HG02759 (cell line): ENCODE data around the gene PPP4C.
A peak's percentile ranks its signal among the peaks of the same experiment; 100 is the strongest.

Experiments used
- ATAC-seq: cut with Tn5 transposase; IDR thresholded peaks from one replicate; pipeline ENCODE4 v1.9.1; 2021; ENCODE audit warnings: mild to moderate bottlenecking, moderate library complexity; ENCODE audit not compliant: unreplicated experiment

Gene PPP4C

GRCh38 chr16:30079480-30079879 is 3.7 kb downstream of the PPP4C start:
- ATAC-seq = no peak

- no peak for ATAC-seq
These were observed 6.8 kb downstream of the PPP4C start for GRCh38 chr16:30082545-30083090.

- ATAC-seq = no peak
These were observed 7.6 kb downstream of the PPP4C start for GRCh38 chr16:30083216-30084055.

DNA sequence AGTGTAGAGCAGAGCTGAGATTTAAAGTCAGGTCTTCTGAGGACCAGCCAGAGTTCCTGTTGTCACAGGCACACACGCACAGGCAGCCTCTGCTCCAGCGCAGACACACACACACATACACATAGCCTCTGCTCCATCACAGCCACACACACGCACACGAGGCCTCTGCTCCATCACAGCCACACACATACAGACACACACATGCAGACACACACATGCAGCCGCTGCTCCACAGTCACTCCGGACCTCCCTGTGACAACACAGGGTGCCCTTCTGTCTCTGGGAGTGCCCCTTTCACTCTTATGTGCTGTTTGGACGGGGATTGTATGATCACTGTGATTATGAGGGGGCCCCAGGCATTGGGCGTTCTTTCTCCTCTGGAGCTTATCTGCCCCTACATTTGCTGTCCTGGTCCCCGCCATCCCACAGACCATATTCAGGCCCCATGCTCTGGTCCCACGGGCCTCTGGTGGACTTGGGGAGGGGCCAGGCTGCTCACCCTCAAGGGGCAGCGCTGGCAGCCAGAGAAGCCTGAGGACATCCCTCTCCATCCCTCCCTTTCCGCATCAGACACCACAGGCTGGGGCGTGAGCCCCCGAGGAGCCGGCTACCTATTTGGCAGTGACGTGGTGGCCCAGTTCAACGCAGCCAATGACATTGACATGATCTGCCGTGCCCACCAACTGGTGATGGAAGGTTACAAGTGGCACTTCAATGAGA is 8.5 kb downstream of the PPP4C start:
- no peak for ATAC-seq

GRCh38 chr16:30084816-30085159 is 9.0 kb downstream of the PPP4C start:
- ATAC-seq = no peak

- ATAC-seq = no peak
These were observed 9.5 kb downstream of the PPP4C start for GRCh38 chr16:30085247-30085646.

- no peak for ATAC-seq
These were observed 10.0 kb downstream of the PPP4C start for GRCh38 chr16:30085820-30086219.

DNA sequence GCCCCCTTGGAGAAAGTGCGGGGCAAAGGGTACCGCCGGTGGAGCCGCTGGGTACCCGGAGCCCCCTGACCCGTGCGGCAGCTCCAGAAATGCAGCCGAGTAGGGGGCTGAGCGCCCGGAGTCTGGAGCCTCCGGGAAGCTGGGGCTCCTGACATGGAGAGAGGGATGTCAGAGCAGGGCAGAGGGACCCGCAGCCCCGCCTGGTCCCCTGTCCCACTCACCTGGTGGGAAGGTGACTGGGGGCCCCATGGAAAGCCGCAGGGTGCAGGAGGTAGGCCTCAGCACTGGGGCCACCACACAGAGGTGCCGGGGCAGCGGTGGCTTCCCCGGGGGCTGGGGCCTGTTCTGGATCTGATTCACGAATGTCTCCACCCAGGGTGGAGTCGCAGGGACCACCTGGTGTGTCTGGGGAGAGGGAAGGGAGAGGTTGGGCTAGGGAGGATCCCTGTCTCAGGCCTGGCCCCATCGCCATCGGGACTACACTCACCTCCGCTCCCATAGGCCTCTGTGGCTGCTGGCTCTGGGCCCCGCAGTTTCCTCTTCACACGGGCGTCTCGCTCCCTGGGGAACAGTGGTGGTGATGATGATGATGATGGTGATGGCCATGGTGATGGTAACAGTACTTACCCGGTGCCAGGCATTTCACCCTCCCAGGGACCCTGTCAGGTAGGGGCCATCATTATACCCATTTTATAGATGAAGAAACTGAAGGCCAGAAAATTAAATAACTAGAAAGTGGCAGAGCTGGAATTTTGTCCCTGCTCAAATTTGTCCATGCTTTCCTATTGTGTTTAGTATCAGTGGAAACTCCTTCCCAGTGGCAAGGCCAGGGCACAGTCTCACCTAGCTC is 10.7 kb downstream of the PPP4C start:
- no peak for ATAC-seq

- ATAC-seq = no peak
These were observed 11.5 kb downstream of the PPP4C start for GRCh38 chr16:30087181-30087898.

DNA sequence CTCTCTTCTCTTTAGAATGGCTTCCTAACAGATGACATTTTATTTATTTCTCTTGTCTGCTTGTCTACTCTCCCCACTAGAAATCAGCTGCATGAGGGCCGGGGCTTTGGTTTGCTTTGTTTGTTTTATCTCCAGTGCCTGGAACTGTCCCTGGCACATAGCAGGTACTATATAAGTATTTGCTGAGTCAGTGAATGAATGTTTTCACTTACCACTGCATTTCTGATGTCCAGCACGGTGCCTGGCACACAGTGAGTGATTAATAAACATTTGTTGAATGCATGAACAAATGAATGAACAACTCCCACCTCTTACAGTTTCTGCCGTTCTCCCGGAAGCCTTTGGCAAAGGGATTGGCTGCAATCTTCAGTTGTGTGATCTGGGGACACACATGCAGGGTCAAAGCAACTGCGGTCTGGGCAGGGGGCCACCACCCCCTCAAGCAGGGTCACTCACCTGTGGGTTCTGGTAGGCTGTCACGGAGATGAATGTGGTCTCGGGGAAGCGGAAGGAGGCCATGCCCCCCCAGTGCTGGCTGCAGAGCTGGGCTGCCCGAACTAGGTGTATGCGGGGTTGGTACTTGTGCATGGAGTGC is 12.5 kb downstream of the PPP4C start:
- ATAC-seq = no peak

GRCh38 chr16:30088832-30089624 is 13.2 kb downstream of the PPP4C start:
- ATAC-seq = no peak

DNA sequence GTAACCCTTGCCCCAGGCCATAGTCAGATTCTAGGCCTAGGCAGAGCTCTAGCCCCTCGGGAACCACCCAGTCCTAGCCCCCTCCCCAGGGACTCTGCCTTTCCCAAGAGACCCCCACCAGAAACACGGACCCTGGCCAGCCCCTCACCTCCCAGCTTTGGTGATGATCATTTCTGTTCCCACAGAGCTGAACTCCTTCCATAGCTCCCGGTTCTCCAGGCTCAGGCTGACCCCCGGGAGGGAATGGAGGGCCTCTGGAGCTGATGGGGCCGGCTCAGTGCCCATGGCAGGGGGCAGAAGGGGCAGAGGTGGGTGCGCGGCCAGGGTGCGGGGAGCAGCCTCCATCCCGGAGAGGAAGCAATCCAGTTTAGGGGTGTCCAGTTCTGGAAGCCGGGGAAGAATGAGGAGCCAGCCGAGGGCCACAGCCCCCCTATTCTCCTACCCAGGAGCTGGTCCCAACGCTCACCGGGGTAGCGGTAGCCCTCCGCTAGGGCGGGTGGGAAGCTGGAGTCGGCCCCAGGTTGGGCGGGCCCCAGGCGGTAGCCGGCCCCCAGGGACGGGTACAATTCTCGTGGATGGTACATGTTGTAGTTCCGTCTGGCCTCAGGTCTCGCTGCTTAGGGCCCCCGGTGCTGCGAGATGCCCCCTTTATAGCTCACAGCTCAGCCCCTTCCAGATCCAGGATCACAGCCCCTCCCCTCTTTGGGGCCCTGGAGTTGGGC is 15.0 kb downstream of the PPP4C start:
- ATAC-seq = no peak

DNA sequence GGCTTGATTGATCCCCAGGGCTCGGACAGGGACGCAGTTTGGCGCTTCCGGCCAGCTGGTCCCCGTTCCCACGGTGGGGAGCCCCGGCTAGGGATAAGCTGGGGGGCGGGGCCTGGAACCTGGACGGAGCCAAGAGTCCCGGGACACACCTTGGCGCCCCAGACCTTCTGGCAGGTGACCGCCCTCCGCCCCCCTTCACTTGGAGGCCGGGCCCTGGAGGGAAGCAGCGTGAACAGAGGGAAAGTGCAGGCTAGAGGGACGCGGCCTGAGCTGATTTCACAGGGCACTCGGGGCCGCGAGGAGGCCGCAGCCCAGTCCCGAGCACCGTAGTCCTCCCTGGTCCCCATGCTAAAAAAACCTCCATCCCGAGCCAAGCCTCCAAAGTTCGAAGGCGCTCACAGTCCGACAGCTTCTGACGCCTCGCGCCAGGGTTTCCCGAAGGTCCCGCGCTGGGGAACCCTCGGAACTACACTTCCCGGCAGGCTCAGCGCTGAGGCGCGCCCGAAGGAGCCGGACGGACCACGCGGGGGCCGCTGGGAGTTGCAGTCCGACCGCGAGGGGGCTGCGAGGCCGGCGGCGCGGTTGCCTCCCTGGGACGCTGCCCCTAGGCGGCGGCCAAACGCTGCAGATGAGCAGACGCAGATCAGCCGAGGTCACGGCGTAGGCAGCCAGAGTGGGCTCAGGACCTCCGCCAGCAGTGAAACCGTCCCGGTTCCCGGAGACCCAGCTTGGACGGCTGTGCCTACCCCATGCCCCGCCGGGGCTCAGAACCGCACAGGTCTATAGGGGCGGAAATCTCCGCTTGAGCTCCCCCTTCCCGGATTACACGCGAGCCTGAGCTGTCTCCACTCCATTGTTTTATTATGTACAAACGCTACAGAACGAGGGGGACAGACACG is 15.9 kb downstream of the PPP4C start, which contains the start of gene TBX6:
Gene TBX6, minus strand, starts transcription at position 451 of the 899 bp plus-strand sequence. CDS start 731 bp downstream, outside the sequence.
- peak; percentile 67 for ATAC-seq

GRCh38 chr16:30092373-30093010 is 16.7 kb downstream of the PPP4C start:
- ATAC-seq = peak; percentile 42

- no peak for ATAC-seq
These were observed 18.9 kb downstream of the PPP4C start for GRCh38 chr16:30094541-30095165.
